LNCaP clone FGC (cell line): Measurements from ENCODE around the gene RUFY3.

Source experiments
- DNase-seq: peaks from one replicate; pipeline ENCODE4 v3.0.0-alpha.2; 2011; ENCODE audit warnings: low read depth
- H3K4me3 ChIP-seq: 2 replicates; pipeline ENCODE4 v1.5.1; 2011; ENCODE audit warnings: mild to moderate bottlenecking, low read depth, low read length, control low read depth
- TF ChIP-seq, protein P1 (sequence below): IDR thresholded peaks from 2 replicates; pipeline ENCODE4 v1.5.1; 2012; ENCODE audit warnings: mild to moderate bottlenecking; ENCODE audit not compliant: control insufficient read depth, insufficient read depth; ENCODE audit errors: extremely low read depth

Gene RUFY3

GRCh38 chr4:70841211-70841610, 119.4 kb downstream of the RUFY3 start:
- no peak for DNase-seq
- no peak overlapping the region for H3K4me3 ChIP-seq
- TF ChIP-seq, protein P1, sequence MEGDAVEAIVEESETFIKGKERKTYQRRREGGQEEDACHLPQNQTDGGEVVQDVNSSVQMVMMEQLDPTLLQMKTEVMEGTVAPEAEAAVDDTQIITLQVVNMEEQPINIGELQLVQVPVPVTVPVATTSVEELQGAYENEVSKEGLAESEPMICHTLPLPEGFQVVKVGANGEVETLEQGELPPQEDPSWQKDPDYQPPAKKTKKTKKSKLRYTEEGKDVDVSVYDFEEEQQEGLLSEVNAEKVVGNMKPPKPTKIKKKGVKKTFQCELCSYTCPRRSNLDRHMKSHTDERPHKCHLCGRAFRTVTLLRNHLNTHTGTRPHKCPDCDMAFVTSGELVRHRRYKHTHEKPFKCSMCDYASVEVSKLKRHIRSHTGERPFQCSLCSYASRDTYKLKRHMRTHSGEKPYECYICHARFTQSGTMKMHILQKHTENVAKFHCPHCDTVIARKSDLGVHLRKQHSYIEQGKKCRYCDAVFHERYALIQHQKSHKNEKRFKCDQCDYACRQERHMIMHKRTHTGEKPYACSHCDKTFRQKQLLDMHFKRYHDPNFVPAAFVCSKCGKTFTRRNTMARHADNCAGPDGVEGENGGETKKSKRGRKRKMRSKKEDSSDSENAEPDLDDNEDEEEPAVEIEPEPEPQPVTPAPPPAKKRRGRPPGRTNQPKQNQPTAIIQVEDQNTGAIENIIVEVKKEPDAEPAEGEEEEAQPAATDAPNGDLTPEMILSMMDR: no peak

- TF ChIP-seq, protein P1: no peak
- no peak for DNase-seq
- no peak overlapping the region for H3K4me3 ChIP-seq
These were observed 120.2 kb downstream of the RUFY3 start for GRCh38 chr4:70841951-70842350.

DNA sequence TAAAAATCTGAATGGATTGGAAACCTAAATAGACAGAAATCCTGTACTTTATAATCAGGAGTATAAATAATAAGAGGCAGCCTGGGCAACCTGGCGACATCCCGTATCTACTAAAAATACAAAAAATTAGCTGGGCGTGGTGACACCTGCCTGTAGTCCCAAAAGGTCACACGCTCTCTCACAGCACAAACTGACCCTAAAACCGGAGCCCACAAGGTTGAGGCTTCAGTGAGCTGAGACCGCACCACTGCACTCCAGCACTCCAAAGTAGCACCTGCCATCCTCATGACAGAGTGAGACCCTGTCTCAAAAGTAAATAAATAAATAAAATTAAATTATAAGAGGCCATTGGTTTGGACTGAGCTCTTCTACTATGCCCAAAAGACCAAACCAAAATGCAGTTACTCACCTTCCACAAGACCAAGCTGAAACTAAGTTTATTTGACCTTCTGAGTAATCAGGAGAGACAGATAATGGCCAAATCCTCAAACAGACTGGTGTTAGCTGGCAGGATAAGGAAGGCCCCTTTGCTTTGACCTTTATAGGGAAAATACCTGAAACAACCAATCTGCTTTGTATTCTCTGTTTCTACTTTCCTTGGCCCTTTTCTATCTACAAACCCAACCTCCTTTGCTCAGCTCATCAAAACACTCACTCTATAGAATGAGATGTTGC, 121.1 kb downstream of the RUFY3 start:
- no peak for DNase-seq
- TF ChIP-seq, protein P1: no peak
- H3K4me3 ChIP-seq: no peak overlapping the region

DNA sequence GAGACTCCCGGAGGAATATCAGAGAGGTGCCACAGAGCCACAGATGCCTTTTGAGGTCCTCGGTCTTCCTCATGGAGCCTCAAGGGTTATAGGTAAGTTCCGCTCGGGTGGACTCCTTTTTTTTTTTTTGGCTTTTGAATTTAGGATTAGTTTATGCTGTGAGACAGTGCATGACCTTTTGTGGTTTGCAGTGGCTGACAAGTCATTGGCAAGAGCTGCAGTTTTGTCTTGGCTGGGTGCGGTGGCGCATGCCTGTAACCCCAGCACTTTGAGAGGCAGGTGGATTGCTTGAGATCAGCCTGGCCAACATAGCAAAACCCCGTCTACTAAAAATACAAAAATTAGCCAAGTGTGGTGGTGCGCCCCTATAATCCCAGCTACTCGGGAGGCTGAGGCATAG, 122.4 kb downstream of the RUFY3 start:
- no peak for DNase-seq
- TF ChIP-seq, protein P1: no peak
- no peak overlapping the region for H3K4me3 ChIP-seq

- DNase-seq: no peak
- TF ChIP-seq, protein P1: no peak
- H3K4me3 ChIP-seq: no peak overlapping the region
These were observed 127.5 kb downstream of the RUFY3 start for GRCh38 chr4:70849291-70849690.

DNA sequence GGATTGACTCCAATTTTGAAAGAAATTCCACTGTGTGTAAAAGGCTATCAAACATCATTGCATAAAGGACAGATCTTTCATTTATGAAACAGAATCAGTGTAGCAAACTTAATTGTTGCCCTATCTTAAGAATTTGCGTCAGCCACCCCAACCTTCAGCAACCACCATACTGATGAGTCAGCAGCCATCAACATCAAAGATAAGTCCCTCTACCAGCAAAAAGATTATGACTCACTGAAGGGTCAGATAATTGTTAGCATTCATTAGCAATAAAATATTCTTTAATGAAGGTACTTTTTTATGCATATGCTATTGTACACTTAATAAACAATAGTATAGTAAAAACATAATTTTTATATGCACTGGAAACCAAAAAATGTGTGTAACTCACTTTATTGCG, 133.7 kb downstream of the RUFY3 start:
- no peak for DNase-seq
- TF ChIP-seq, protein P1: no peak
- no peak overlapping the region for H3K4me3 ChIP-seq
